Activated CD8-positive, alpha-beta memory T cell treated with anti-CD3 and anti-CD28 coated beads for 36 hours (primary cell): ENCODE measurements around the gene ZNF586. TPM values are rescaled to one million over a fixed set of nuclear protein-coding genes. Genes with fewer than 3 reads are reported as not detected.
"Not testable (repeated sequence)": the region's sequence is repeated elsewhere in the genome, so short reads cannot be mapped to it uniquely, and the experiment has no call there.

Source experiments
- CTCF ChIA-PET: fragments of 350-600 bp; sonication (Branson Sonifier 250); formaldehyde crosslinking; loops from one replicate; lab custom pipeline; 2021; ENCODE audit warnings: antibody characterized with exemption; lab: Charles Lee
- POLR2A ChIA-PET: fragments of 350-600 bp; sonication (Branson Sonifier 250); formaldehyde crosslinking; loops from one replicate; lab custom pipeline; 2021; ENCODE audit warnings: antibody characterized with exemption; lab: Charles Lee
- total RNA-seq, 2 experiments: library from RNA; stranded (reverse); gene quantifications; one replicate each; pipeline ENCODE4 v1.2.3, GENCODE V29; 2021

ZNF586 gene
- total RNA-seq, 2 experiments from 2014 or later, result 13.6 to 15.4 TPM

- POLR2A ChIA-PET, result no interaction called here
- CTCF ChIA-PET, result no interaction called here
Observed at GRCh38 chr19:57786286-57786685, 16.8 kb downstream of the ZNF586 start.

- POLR2A ChIA-PET, result no interaction called here
- CTCF ChIA-PET, result no interaction called here
Observed at GRCh38 chr19:57786906-57787305, 17.4 kb downstream of the ZNF586 start.

DNA sequence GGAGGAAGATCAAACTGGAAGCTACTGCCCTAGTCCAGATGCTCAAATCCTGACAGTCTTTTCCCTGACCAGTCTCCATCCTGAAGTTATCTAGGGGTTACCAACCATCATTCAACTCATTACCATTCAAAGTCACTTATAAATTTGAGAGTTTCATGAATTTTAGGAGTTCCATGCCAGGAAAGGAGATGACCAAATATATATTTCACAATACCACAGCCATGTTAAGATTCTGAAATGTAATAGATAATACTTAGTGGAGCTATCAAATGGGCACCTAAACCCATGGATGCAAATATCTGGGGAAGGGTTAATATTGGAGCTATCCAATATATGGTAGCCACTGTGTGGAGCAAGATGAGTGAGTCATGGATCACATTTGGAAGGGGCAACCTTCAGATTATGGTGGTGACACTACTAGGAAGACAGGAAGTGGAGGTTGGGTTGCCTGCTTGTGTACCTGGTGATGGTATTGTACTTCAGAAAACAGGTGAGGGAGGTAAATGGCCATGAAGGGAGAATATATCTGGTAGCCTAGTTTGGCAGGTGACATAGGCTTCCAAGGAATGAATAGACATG is 18.7 kb downstream of the ZNF586 start:
- POLR2A ChIA-PET, result no interaction called here

GRCh38 chr19:57789288-57789687 is 19.8 kb downstream of the ZNF586 start:
- ChIA-PET POLR2A (no interaction called here), CTCF (no interaction called here)

More for the DNA sequence above, 18.7 kb downstream of the ZNF586 start:
- CTCF ChIA-PET, result interaction anchor here (0.6 kb wide), 1 partner anchor 31 kb away, joined by 3 read pairs; no protein-coding TSS in a partner anchor

DNA sequence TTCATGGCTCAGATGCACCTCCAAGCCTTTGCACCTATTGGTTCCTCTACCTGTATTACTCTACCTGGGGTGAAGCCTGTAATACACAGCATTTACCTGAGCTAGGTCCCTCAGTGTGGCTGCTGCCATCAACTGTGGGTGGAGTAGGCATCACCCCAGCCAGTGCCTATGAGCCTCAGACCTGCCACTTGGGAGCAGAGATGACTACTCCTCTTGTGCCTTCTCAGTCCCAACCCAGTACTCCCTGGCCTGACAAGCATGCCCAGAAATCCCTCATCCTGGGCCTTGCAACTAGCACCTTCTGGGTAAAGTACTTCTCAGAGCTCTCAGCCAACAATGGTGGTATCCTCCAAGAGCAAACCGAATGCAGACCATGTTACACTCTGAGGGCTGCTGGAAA is 27.1 kb downstream of the ZNF586 start:
- POLR2A ChIA-PET, CTCF ChIA-PET: not testable (repeated sequence)

GRCh38 chr19:57800696-57801095 is 31.2 kb downstream of the ZNF586 start:
- CTCF ChIA-PET, result no interaction called here

GRCh38 chr19:57802269-57802668 is 32.8 kb downstream of the ZNF586 start:
- ChIA-PET POLR2A (no interaction called here), CTCF (interaction anchor here (1.3 kb wide), 1 partner anchor 62 kb away, joined by 3 read pairs; no protein-coding TSS in a partner anchor)

More at GRCh38 chr19:57800696-57801095, 31.2 kb downstream of the ZNF586 start:
- POLR2A ChIA-PET, result interaction anchor here (0.5 kb wide), 1 partner anchor 51 kb away, joined by 3 read pairs; no protein-coding TSS in a partner anchor

GRCh38 chr19:57803265-57803593 is 33.8 kb downstream of the ZNF586 start:
- POLR2A ChIA-PET, result no interaction called here

DNA sequence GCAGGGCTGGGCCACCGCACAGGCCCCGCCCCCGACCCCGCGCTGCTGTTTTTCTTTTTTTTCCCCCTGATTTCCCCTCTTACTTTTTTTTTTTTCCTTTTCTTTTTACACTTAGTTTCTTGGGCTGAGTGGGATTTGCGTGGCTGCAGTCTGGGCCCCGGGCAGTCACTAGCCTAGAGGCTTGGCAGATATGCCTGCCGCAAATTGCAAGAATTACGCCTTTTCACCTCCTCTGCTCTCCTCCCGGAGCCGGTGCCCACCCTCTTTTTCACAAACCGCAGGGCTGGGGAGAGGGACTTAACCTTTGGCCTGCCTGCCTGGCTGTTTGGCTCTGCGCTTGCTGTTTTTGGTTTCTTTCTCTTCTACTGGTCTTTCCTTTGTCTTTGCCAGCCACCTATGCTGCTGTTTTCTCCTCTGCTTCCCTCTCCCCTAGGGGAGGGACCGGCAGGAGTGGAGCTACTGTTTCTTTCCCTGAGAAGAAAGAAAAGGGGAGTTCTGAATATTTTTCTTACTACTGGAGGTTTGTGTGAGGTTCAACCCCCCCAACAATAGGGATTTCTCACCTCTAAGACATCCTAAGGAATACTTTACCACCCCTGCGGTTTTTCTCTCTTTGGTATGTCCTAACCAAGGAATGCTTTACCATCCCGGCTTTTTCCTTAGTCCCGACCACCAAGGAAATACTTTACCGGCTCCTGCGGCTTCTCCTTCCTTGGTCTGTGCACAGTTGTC is 34.3 kb downstream of the ZNF586 start:
- ChIA-PET POLR2A (interaction anchor here (0.6 kb wide), 1 partner anchor 57 kb away, joined by 6 read pairs; no protein-coding TSS in a partner anchor), CTCF (interaction anchor here (1.3 kb wide), 1 partner anchor 64 kb away, joined by 3 read pairs; no protein-coding TSS in a partner anchor)

More at GRCh38 chr19:57803265-57803593, 33.8 kb downstream of the ZNF586 start:
- CTCF ChIA-PET, result interaction anchor here (1.3 kb wide), 1 partner anchor 63 kb away, joined by 3 read pairs; no protein-coding TSS in a partner anchor

GRCh38 chr19:57807541-57807940 is 38.1 kb downstream of the ZNF586 start:
- ChIA-PET POLR2A (no interaction called here), CTCF (no interaction called here)

DNA sequence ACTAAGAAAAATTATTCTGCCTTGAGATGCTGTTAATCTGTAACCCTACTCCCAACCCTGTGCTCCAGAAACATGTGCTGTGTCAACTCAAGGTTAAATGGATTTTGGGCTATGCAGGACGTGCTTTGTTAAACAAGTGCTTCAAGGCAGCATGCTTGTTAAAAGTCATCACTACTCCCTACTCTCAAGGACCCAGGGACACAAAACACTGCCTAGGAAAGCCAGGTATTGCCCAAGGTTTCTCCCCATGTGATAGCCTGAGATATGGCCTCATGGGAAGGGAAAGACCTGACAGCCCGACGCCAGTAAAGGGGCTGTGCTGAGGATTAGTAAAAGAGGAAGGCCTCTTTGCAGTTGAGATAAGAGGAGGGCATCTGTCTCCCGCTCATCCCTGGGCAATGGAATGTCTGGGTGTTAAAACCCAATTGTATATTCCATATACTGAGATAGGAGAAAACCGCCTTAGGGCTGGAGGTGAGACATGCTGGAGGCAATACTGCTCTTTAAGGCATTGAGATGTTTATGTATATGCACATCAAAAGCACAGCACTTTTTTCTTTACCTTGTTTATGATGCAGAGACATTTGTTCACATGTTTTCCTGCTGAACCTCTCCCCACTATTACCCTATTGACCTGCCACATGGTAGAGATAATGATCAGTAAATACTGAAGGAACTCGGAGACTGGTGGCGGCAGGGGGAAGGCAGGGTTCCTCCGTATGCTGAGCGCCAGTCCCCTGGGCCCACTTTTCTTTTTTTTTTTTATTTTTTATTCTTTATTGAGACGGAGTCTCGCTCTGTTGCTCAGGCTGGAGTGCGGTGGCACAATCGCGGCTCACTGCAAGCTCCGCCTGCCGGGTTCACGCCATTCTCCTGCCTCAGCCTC is 41.2 kb downstream of the ZNF586 start:
- POLR2A ChIA-PET, result not testable (repeated sequence)
- CTCF ChIA-PET, result interaction anchor here (1.2 kb wide), 1 partner anchor 37 kb away, joined by 7 read pairs; no protein-coding TSS in a partner anchor

DNA sequence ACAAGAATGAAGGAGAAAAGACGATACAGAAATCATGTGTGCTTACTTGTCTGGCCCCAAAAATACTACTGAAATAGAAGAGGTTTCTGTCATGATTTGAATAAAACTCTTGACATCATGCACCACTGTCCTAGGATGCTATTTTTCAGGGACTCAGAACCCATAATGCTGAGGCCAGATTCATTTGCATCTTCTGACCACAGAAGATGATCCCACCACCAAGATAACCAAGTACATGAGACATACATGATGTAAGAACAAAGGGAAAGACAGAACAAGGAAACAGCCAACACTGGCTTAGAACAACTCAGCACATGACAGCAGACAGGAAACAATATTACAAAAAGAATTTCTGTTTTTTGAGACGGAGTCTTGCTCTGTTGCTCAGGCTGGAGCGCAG is 42.8 kb downstream of the ZNF586 start:
- POLR2A ChIA-PET, result no interaction called here
- CTCF ChIA-PET, result interaction anchor here (1.2 kb wide), 1 partner anchor 39 kb away, joined by 7 read pairs; no protein-coding TSS in a partner anchor

DNA sequence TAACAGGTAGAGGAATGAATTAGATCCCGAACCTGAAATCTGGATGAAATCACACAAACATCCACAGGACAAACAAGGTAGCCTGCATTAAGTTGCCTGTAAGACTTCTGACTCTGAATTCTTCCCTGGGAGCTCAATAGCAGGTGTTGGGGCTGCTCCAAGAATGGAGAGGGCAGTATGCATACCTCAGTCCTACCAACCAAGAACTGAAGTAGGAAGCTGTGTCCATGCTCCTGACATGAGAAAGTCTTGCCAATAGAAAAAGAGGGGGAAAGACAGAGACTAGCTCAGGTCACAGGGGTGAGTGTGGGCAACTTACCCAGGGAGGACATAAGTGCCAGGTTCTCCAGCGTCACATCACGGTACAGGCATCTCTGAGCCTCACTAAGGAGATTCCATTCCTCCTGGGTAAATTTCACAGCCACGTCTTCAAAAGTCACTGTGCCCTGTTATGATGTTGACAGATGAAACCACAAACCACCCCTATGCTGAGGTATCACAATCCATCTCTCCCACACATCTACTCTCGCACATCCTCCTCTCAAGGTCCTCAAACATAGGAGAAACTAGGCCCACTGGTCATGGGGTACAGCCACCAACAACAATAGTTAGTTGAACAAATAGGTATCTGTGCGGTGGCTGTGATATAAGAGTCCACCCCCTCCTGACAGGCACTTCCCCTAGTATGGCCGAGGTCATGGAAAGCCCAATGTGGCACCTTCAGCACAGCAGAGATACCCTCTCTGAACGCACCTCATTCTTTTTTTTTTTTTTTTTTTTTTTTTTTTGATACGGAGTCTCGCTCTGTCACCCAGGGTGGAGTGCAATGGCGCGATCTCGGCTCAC is 43.7 kb downstream of the ZNF586 start:
- POLR2A ChIA-PET, CTCF ChIA-PET: not testable (repeated sequence)

DNA sequence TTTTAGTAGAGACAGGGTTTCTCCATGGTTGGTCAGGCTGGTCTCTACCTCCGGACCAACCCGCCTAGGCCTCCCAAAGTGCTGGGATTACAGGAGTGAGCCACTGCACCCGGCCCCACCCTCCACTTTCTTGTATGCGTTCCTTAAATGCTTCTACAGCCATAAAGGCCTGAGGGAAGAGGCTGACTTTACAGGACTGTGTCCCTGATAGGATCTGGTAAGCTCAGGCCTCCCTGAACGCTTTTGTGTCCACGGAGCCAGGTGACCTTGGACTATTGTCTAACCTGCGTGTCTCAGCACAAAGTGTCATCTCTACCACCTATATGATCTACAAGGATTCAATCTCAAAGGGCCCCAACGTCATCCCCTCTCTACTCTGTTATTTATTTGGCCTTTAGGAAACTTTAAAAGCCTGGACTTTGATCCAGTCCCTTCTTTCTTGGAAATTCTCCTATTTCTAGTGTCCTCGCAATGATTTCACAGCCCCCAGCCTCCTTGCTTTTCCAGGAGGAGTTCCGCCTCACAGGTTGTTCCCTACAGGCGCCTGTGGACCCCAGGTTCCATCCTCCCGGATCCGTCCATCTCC is 44.5 kb downstream of the ZNF586 start:
- POLR2A ChIA-PET, result interaction anchor here (0.6 kb wide), 1 partner anchor 136 kb away, joined by 3 read pairs; no protein-coding TSS in a partner anchor

DNA sequence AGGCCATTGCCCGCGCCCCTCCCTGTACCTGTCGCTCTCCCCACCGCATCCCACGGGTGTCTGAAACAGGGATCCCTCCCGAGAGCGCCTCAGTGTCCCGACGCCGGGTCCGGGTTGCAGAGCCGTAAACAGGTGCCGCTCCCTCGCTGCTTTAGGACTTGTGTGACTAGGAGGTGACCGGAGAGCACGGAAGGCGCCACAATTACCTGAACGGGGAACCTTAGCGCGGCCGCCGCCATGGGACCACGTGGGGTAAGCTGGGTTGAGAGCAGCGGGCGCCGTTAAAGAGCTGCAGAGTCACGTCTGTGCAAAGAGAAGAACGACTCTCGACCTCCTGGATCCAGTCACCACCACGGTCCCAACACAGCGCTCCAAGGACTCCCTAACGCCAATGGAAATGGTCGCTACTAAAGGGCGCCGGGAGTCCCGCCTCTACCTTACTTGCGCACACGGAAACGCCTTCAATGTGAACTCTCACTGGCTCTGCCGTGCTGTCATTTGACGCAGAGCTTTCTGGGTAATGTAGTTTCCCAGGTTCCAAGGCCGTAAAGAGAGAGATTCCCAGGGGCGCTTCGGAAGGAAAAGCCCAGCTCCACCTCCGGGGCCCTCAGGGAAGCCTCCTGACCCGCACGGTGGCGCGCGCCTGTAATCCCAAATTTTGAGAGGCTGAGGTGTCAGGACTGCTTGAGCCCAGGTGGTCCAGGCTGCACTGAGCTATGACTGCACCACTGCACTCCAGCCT is 45.2 kb downstream of the ZNF586 start, which contains the start of gene ZNF552:
Gene ZNF552 (minus strand): TSS at position 409 of the 742 bp plus-strand sequence. CDS start 170 bp downstream, at position 239.
- ChIA-PET POLR2A (interaction anchor here (0.6 kb wide), 2 partner anchors 135 to 290 kb away, joined by 3 read pairs; no protein-coding TSS in a partner anchor), CTCF (interaction anchor here (0.6 to 1.2 kb wide), 3 partner anchors 87 to 986 kb away, joined by 3 to 7 read pairs (median 3); partner anchors contain the start of gene ZNF671)

More for the DNA sequence above, 44.5 kb downstream of the ZNF586 start:
- CTCF ChIA-PET, result no interaction called here

DNA sequence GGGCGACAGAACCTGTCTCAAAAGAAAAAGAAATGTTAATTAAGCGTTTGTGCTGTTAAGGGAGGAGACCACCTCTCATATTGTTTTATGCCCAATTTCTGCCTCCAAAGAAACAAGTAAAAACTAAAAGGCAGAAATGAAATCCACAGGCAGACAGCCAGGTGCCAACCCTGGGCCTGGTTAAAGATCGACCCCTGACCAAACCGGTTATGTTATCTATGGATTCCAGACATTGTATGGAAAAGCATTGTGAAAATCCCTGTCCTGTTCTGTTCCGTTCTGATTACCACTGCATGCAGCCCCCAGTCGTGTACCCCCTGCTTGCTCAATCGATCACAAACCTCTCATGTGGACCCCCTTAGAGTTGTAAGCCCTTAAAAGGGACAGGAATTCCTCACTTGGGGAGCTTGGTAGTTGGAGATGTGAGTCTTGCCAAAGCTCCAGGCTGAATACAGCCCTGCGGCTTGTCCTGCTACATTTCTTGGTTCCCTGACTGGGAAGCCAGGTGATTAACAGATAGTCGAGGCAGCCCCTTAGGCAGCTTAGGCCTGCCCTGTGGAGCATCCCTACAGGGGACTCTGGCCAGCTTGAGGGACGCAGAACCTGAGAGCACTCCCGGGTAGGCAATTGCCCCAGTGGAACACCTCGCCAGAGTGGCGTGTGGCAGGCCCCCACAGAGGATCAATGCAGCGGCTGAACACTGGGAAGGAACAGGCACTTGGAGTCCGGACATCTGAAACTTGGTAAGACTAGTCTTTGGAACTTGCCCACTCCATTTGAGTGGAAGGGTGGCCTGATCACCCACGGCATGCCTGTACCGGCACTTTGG is 46.0 kb downstream of the ZNF586 start:
- POLR2A ChIA-PET, result interaction anchor here (0.6 kb wide), 1 partner anchor 289 kb away, joined by 3 read pairs; no protein-coding TSS in a partner anchor
- CTCF ChIA-PET, result interaction anchor here (0.6 to 1.2 kb wide), 3 partner anchors 88 to 987 kb away, joined by 3 to 7 read pairs (median 3); partner anchors contain the start of gene ZNF671
